ENCODE data around the gene SH3GL3.

Gene SH3GL3

GRCh38 chr15:83616840-83617239 is 169.7 kb downstream of the SH3GL3 start:
- no peak for DNase-seq (ENCODE audit: low read depth)

GRCh38 chr15:83626171-83626802 is 179.1 kb downstream of the SH3GL3 start:
- no peak for DNase-seq (ENCODE audit: low read depth)

GRCh38 chr15:83631534-83631933 is 184.4 kb downstream of the SH3GL3 start:
- DNase-seq (ENCODE audit: low read depth): no peak

DNA sequence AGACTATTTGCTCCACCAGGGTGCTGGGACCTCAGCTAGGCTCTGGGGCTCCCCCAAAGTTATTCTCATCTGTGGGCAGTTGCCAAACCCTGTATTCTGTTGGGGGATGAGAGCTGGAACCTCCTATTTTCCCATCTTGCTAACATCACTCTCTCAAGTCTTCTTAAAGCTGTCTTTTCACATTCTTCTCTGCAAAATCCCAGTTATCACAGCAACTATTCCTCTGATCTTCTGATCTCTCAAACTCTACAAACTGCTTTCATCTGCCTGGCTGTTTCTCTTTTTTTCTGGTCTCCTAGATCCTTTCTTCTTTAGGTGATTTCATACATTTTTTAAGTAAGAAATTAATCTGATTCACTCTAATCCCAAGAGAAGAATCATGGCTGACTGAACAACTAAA is 196.1 kb downstream of the SH3GL3 start:
- DNase-seq (ENCODE audit: low read depth): no peak

- no peak for DNase-seq (ENCODE audit: low read depth)
Observed at GRCh38 chr15:83644439-83644838, 197.3 kb downstream of the SH3GL3 start.

GRCh38 chr15:83650831-83651230 is 203.7 kb downstream of the SH3GL3 start:
- no peak for DNase-seq (ENCODE audit: low read depth)

GRCh38 chr15:83651541-83651940 is 204.4 kb downstream of the SH3GL3 start:
- no peak for DNase-seq (ENCODE audit: low read depth)

DNA sequence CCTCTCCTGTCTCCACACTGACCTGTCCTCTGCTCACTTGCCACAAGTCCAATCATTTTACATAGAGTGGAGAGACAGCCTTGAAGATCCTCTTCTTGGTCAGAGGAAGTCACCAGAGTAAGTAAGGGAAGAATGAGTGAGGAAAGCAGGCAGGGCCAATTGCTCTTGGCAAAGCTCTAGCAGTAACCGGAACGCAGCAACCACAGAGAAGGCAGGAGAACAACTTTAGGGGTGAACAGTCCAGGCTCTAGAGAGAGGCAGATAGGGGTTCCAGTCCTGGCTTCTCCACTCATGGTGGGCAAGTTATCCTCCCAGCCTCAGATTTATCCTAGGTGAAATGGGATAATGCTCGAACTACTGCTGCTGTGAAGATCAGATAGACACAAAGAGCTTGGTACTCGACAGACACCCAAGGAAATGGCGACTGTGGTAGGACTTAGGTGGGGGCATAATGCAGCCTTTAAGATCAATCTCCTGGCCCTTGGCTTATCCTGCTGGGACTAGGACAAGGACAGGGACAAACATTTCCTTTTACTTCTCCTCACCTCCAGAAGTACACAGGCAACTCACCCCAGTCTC is 205.6 kb downstream of the SH3GL3 start:
- DNase-seq (ENCODE audit: low read depth): no peak

- DNase-seq (ENCODE audit: low read depth): no peak
Observed at GRCh38 chr15:83653288-83653638, 206.1 kb downstream of the SH3GL3 start.

GRCh38 chr15:83653639-83654378 is 206.7 kb downstream of the SH3GL3 start, which contains the start of gene ADAMTSL3:
Gene ADAMTSL3 (plus strand): TSS chr15:83654123. CDS start chr15:83655762, 1,639 bp downstream.
- DNase-seq (ENCODE audit: low read depth): no peak

GRCh38 chr15:83654379-83655236 is 207.5 kb downstream of the SH3GL3 start:
- no peak for DNase-seq (ENCODE audit: low read depth)

- no peak for DNase-seq (ENCODE audit: low read depth)
Observed at GRCh38 chr15:83655237-83655616, 208.1 kb downstream of the SH3GL3 start.

GRCh38 chr15:83656192-83656591 is 209.1 kb downstream of the SH3GL3 start:
- no peak for DNase-seq (ENCODE audit: low read depth)

GRCh38 chr15:83656943-83657528 is 209.9 kb downstream of the SH3GL3 start:
- no peak for DNase-seq (ENCODE audit: low read depth)

DNA sequence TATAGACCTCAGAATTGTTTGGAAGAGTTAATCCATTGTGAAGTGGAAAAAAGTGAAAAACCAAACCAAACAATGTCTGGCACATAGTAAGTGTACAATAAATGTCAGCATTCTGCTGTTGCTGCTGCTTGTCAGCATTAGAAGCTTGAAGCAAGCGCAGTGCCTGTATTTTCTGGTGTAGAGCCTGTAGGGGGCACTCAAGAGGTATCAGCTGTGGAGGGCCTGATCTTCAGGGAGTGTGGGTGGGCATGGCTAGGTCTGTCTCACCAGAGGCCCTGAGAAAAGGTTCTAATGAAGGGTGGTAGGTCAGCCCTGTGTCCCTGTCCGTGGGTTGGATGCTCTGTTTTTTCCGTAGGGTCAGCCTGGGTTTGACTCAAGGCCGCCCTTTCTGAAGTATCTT is 210.4 kb downstream of the SH3GL3 start:
- no peak for DNase-seq (ENCODE audit: low read depth)

GRCh38 chr15:83658430-83659416 is 211.6 kb downstream of the SH3GL3 start:
- DNase-seq (ENCODE audit: low read depth): no peak

- no peak for DNase-seq (ENCODE audit: low read depth)
Observed at GRCh38 chr15:83659417-83659812, 212.3 kb downstream of the SH3GL3 start.

- DNase-seq (ENCODE audit: low read depth): no peak
Observed at GRCh38 chr15:83665480-83665879, 218.3 kb downstream of the SH3GL3 start.
